Stimulated activated naive CD4-positive, alpha-beta T cell treated with Interleukin-2 at 50 U/mL for 16 hours (primary cell): ENCODE data around the gene TNS3.

Experiments used
- DNase-seq: peaks from one replicate; lab custom pipeline; 2025; lab: John Stamatoyannopoulos, UW

Gene TNS3

GRCh38 chr7:47521816-47522561 is 59.9 kb downstream of the TNS3 start:
- no peak for DNase-seq

GRCh38 chr7:47521011-47521795 is 60.7 kb downstream of the TNS3 start:
- no peak for DNase-seq

- no peak for DNase-seq
These were observed 61.5 kb downstream of the TNS3 start for GRCh38 chr7:47520406-47520805.

GRCh38 chr7:47518827-47519226 is 63.1 kb downstream of the TNS3 start:
- DNase-seq, result no peak

GRCh38 chr7:47517821-47518480 is 64.0 kb downstream of the TNS3 start:
- no peak for DNase-seq

- DNase-seq, result no peak
These were observed 64.8 kb downstream of the TNS3 start for GRCh38 chr7:47516985-47517600.

GRCh38 chr7:47516386-47516785 is 65.5 kb downstream of the TNS3 start:
- no peak for DNase-seq

GRCh38 chr7:47515305-47515834 is 66.5 kb downstream of the TNS3 start:
- no peak for DNase-seq

- no peak for DNase-seq
These were observed 67.1 kb downstream of the TNS3 start for GRCh38 chr7:47514818-47515217.

GRCh38 chr7:47514367-47514766 is 67.5 kb downstream of the TNS3 start:
- DNase-seq, result no peak

GRCh38 chr7:47513741-47514241 is 68.1 kb downstream of the TNS3 start:
- DNase-seq, result no peak

GRCh38 chr7:47512481-47513176 is 69.3 kb downstream of the TNS3 start:
- DNase-seq, result no peak

GRCh38 chr7:47511699-47512370 is 70.1 kb downstream of the TNS3 start:
- DNase-seq, result no peak

GRCh38 chr7:47510786-47511185 is 71.1 kb downstream of the TNS3 start:
- no peak for DNase-seq

GRCh38 chr7:47510192-47510591 is 71.7 kb downstream of the TNS3 start:
- DNase-seq, result no peak

GRCh38 chr7:47509571-47509970 is 72.3 kb downstream of the TNS3 start:
- DNase-seq, result no peak

- no peak for DNase-seq
These were observed 73.2 kb downstream of the TNS3 start for GRCh38 chr7:47508389-47509380.

GRCh38 chr7:47507522-47507921 is 74.4 kb downstream of the TNS3 start:
- DNase-seq, result no peak
